Measurements from ENCODE around the gene VPS9D1.

DNA sequence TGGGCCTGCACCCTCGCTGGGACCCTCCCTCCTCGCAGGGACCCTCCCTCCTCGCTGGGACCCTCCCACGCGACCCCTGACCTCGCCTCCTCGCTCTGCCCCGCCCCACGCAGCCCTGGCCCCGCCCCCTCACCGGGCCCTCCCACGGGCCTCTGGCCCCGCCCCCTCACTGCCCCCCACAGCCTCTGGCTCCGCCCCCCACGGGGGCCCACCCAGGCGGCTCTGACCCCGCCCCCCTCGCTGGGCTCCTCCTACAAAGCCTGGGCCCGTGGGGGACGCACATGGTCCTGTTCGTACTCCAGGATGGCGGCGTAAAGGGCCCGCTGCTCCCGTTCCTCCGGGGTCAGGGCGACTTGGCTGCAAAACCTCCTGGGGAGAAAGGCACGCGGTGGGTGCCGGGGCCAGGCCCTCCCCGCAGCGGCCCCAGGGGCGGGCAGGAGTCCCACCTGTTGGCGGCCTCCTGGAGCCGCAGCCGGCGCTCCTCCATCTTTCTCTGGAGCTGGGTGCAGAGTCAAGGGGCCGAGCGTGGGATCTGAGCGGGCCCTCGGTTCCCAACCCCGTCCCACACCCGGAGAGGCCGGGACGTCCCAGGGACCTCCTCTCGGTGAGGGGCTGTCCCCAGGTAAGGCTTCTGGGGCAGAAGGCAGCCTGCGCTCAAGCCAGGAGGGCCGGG, 9.0 kb downstream of the VPS9D1 start:
- TF ChIP-seq, protein P1, sequence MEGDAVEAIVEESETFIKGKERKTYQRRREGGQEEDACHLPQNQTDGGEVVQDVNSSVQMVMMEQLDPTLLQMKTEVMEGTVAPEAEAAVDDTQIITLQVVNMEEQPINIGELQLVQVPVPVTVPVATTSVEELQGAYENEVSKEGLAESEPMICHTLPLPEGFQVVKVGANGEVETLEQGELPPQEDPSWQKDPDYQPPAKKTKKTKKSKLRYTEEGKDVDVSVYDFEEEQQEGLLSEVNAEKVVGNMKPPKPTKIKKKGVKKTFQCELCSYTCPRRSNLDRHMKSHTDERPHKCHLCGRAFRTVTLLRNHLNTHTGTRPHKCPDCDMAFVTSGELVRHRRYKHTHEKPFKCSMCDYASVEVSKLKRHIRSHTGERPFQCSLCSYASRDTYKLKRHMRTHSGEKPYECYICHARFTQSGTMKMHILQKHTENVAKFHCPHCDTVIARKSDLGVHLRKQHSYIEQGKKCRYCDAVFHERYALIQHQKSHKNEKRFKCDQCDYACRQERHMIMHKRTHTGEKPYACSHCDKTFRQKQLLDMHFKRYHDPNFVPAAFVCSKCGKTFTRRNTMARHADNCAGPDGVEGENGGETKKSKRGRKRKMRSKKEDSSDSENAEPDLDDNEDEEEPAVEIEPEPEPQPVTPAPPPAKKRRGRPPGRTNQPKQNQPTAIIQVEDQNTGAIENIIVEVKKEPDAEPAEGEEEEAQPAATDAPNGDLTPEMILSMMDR (IDR thresholded peaks at IDR 0.05), result no peak
- TF ChIP-seq, protein P2, sequence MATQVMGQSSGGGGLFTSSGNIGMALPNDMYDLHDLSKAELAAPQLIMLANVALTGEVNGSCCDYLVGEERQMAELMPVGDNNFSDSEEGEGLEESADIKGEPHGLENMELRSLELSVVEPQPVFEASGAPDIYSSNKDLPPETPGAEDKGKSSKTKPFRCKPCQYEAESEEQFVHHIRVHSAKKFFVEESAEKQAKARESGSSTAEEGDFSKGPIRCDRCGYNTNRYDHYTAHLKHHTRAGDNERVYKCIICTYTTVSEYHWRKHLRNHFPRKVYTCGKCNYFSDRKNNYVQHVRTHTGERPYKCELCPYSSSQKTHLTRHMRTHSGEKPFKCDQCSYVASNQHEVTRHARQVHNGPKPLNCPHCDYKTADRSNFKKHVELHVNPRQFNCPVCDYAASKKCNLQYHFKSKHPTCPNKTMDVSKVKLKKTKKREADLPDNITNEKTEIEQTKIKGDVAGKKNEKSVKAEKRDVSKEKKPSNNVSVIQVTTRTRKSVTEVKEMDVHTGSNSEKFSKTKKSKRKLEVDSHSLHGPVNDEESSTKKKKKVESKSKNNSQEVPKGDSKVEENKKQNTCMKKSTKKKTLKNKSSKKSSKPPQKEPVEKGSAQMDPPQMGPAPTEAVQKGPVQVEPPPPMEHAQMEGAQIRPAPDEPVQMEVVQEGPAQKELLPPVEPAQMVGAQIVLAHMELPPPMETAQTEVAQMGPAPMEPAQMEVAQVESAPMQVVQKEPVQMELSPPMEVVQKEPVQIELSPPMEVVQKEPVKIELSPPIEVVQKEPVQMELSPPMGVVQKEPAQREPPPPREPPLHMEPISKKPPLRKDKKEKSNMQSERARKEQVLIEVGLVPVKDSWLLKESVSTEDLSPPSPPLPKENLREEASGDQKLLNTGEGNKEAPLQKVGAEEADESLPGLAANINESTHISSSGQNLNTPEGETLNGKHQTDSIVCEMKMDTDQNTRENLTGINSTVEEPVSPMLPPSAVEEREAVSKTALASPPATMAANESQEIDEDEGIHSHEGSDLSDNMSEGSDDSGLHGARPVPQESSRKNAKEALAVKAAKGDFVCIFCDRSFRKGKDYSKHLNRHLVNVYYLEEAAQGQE (IDR thresholded peaks at IDR 0.05; ENCODE audit: insufficient read depth in 1 of 2, low read depth in 2 of 2, low read length in 1 of 2), result no peak
- 0 out of 2 replicates have a peak, but pooled peaks have one; percentile 39 for TF ChIP-seq POLR2AphosphoS5 (IDR thresholded peaks at IDR 0.05; ENCODE audit: low read depth, low read length)
